Globus pallidus (tissue), 1 donor: ENCODE data around the gene H1-8.
"Not testable (repeated sequence)": the region's sequence is repeated elsewhere in the genome, so short reads cannot be mapped to it uniquely, and the experiment has no call there.

Experiments used
- DNase-seq: peaks from one replicate; pipeline ENCODE4 v3.0.0-alpha.2; 2015; ENCODE audit warnings: low spot score

Gene H1-8

GRCh38 chr3:129515108-129515820 lies 27.7 kb upstream of the H1-8 start:
- not testable (repeated sequence) for DNase-seq

- DNase-seq: not testable (repeated sequence)
These were observed 27.0 kb upstream of the H1-8 start for GRCh38 chr3:129515821-129516432.

- DNase-seq: no peak
These were observed 25.5 kb upstream of the H1-8 start for GRCh38 chr3:129517516-129517915.

DNA sequence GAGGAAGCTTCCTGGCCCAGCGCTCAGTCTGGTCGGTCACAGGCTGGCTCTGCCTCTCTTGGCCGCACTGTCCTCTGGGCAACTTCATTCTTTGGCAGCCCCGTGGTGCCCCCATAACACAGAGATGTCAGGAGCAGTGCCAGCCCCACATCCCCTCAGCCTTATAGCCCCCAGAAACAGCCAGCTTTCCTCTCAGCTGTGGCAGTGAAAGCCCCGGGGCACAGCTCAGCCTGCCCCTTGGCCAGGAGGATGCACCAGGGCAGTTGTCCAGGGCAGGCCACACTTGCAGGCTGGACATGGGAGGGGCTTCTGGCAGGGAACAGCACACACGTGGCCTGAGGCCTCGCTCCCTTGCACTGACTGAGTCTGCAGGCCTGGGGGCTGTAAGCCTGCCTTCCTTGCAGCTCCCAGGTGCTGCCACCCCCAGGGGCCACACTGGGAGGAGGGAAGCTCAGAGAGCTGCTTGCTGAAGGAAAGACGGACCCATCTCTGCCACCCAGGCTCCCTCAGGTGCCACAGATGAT lies 24.9 kb upstream of the H1-8 start:
- DNase-seq: no peak

- no peak for DNase-seq
These were observed 24.4 kb upstream of the H1-8 start for GRCh38 chr3:129518581-129518980.

DNA sequence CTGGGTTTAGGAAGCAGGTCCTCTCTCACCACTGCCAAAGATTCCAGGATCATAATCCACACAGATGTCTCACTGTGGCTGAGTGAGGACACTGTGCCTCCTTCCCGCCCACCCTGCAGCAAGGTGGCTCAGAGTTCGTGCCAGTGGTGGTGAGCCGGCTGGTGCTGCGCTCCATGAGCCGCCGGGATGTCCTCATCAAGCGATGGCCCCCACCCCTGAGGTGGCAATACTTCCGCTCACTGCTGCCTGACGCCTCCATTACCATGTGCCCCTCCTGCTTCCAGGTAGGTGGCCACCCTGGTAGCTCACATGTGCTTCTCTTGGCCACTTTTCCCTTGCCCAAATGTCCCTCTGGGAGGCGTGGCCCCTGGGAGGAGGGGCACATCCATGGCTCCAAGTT lies 23.5 kb upstream of the H1-8 start:
- no peak for DNase-seq

DNA sequence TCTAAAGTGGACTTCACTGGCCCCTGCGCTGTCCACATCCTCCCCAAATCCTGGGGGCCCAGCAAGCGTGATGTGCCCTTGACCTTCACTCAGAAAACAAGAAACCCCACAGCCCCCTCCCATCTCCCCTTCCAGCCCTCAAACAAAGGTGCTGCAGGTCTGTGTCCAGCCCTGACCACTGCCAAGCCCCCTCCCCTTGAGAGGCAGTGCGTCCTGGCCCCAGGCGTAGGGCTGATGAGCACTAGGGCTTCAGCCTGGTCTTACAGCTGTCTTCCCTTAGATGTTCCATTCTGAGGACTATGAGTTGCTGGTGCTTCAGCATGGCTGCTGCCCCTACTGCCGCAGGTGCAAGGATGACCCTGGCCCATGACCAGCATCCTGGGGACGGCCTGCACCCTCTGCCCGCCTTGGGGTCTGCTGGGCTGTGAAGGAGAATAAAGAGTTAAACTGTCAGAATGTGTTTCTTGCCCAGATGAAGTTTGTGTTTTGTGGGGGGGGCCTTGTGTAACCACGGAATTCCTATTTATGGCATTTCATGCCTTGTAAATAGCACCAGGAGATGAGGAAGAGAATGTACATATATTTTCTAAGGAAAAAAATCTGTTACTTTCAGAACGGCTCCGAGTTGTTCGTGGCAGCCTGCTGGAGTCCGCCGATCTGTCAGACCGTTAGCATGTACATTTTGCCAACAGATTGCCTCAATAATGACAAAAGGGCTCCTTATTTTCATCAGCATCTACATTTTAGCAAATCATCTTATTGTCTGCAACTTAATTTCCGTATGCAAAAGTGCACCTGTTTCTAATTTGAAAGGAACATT lies 22.9 kb upstream of the H1-8 start:
- DNase-seq: no peak

DNA sequence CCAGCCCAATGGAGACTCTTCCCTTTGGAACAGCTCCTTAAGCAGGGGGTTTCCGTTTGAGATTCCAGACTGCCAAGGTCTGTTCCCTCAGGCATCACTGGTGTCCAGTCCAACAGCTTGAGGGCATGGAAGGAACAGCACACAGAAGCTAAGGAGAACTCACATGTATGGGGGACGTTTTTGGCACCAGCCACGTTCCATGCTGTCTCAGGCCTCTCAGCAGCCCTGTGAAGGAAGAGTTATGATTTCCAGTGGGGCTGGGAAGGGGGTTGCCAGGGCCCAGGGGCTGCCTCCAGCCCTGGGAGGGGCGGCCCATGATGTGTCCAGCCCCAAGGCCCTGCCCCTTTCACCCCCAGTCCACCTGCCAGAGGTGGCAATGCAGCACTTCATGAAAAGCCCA lies 22.0 kb upstream of the H1-8 start:
- DNase-seq: no peak

- DNase-seq: no peak
These were observed 21.4 kb upstream of the H1-8 start for GRCh38 chr3:129521611-129522010.

- no peak for DNase-seq
These were observed 20.0 kb upstream of the H1-8 start for GRCh38 chr3:129522953-129523352.

GRCh38 chr3:129524081-129524480 lies 18.9 kb upstream of the H1-8 start:
- DNase-seq: no peak

- no peak for DNase-seq
These were observed 17.5 kb upstream of the H1-8 start for GRCh38 chr3:129525341-129525968.

DNA sequence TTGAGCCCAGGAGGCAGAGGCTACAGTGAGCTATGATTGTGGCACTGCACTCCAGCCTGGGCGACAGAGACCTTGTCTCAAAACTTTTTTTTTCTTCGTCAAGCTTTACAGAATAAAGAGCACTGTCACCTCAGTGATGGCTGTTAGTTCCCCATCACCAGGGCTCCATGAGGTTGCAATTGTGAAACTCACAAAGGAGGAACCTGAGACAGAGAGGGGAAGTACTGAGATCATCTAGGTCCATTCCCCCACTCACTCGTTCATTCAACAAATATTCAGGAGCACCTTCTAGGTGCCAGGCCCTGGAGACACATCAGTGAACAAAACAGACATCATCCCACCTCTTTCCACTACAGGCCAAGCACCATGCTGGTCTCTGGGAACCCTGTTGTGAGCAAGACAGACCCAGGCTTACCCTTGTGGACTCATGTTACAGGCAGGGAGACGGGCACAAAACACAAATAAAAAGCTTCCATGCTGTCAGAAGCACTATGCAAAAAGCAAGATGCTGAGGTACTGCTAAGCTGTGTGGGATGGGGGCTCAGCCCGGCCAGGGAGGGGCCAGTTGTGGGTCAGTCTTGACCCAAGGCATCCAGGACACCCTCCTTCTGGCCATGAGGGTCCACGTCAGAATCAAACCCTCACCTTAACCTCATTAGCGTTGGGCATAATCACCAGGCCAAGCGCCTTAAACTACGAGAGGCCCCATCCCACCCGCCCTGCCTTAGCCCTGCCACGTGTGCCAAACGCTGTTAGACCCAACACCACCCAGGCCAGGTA lies 16.7 kb upstream of the H1-8 start:
- DNase-seq: peak; percentile 26

GRCh38 chr3:129527262-129527661 lies 15.7 kb upstream of the H1-8 start:
- no peak for DNase-seq

DNA sequence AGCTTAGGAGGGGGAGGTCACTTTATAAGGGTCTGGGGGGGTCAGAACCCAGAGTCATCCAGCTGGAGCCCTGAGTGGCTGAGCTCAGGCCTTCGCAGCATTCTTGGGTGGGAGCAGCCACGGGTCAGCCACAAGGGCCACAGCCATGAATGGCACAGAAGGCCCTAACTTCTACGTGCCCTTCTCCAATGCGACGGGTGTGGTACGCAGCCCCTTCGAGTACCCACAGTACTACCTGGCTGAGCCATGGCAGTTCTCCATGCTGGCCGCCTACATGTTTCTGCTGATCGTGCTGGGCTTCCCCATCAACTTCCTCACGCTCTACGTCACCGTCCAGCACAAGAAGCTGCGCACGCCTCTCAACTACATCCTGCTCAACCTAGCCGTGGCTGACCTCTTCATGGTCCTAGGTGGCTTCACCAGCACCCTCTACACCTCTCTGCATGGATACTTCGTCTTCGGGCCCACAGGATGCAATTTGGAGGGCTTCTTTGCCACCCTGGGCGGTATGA lies 14.3 kb upstream of the H1-8 start, which contains the start of gene RHO:
TSS of gene RHO (plus strand) at position 51 of the 512 bp plus-strand sequence. CDS start at position 146, 95 bp downstream.
- DNase-seq: no peak

DNA sequence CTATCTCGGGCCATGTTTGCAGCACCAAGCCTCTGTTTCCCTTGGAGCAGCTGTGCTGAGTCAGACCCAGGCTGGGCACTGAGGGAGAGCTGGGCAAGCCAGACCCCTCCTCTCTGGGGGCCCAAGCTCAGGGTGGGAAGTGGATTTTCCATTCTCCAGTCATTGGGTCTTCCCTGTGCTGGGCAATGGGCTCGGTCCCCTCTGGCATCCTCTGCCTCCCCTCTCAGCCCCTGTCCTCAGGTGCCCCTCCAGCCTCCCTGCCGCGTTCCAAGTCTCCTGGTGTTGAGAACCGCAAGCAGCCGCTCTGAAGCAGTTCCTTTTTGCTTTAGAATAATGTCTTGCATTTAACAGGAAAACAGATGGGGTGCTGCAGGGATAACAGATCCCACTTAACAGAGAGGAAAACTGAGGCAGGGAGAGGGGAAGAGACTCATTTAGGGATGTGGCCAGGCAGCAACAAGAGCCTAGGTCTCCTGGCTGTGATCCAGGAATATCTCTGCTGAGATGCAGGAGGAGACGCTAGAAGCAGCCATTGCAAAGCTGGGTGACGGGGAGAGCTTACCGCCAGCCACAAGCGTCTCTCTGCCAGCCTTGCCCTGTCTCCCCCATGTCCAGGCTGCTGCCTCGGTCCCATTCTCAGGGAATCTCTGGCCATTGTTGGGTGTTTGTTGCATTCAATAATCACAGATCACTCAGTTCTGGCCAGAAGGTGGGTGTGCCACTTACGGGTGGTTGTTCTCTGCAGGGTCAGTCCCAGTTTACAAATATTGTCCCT lies 13.4 kb upstream of the H1-8 start:
- DNase-seq: no peak

- no peak for DNase-seq
These were observed 12.7 kb upstream of the H1-8 start for GRCh38 chr3:129530251-129530791.

- no peak for DNase-seq
These were observed 12.2 kb upstream of the H1-8 start for GRCh38 chr3:129530821-129531220.

DNA sequence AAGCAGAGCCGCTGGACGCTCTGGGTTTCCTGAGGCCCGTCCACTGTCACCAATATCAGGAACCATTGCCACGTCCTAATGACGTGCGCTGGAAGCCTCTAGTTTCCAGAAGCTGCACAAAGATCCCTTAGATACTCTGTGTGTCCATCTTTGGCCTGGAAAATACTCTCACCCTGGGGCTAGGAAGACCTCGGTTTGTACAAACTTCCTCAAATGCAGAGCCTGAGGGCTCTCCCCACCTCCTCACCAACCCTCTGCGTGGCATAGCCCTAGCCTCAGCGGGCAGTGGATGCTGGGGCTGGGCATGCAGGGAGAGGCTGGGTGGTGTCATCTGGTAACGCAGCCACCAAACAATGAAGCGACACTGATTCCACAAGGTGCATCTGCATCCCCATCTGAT lies 11.3 kb upstream of the H1-8 start:
- no peak for DNase-seq

- DNase-seq: no peak
These were observed 10.7 kb upstream of the H1-8 start for GRCh38 chr3:129532261-129532660.
